Neural crest cell (in vitro differentiated cells): ENCODE data around the gene PRDM16. TPM values are rescaled to one million over a fixed set of nuclear protein-coding genes. Genes with fewer than 3 reads are reported as not detected.

Experiments used
- DNase-seq: peaks from one replicate; pipeline ENCODE4 v3.0.0; 2021; ENCODE audit warnings: low read depth, mixed read lengths, low spot score
- H3K27ac Mint-ChIP-seq: one replicate; pipeline ENCODE4 v1.8.0; 2021; ENCODE audit warnings: mild to moderate bottlenecking, mixed read lengths; ENCODE audit not compliant: unreplicated experiment
- H3K27me3 Mint-ChIP-seq: 2 replicates; pipeline ENCODE4 v1.8.0; 2021; ENCODE audit warnings: low read depth, mild to moderate bottlenecking, mixed read lengths
- H3K36me3 Mint-ChIP-seq: 2 replicates; pipeline ENCODE4 v1.8.0; 2021; ENCODE audit warnings: low read depth, mild to moderate bottlenecking, mixed read lengths
- H3K4me1 Mint-ChIP-seq: 2 replicates; pipeline ENCODE4 v1.8.0; 2021; ENCODE audit warnings: mixed read lengths
- H3K4me3 Mint-ChIP-seq: one replicate; pipeline ENCODE4 v1.8.0; 2021; ENCODE audit warnings: mild to moderate bottlenecking, mixed read lengths
- H3K9me3 Mint-ChIP-seq: 2 replicates; pipeline ENCODE4 v1.8.0; 2021; ENCODE audit warnings: mixed read lengths
- total RNA-seq: library from RNA; stranded (reverse); gene quantifications from 2 replicates; pipeline ENCODE4 v1.2.1, GENCODE V29; 2021
- TF ChIP-seq, protein P1 (sequence below): fragments of 200-600 bp; sonication (generic); conservative IDR thresholded peaks from 2 replicates; pipeline ENCODE4 v1.5.0; 2021; ENCODE audit warnings: antibody characterized with exemption, mild to moderate bottlenecking

The PRDM16 gene
- total RNA-seq, 1 donor from 2014 or later: 11.7 TPM

DNA sequence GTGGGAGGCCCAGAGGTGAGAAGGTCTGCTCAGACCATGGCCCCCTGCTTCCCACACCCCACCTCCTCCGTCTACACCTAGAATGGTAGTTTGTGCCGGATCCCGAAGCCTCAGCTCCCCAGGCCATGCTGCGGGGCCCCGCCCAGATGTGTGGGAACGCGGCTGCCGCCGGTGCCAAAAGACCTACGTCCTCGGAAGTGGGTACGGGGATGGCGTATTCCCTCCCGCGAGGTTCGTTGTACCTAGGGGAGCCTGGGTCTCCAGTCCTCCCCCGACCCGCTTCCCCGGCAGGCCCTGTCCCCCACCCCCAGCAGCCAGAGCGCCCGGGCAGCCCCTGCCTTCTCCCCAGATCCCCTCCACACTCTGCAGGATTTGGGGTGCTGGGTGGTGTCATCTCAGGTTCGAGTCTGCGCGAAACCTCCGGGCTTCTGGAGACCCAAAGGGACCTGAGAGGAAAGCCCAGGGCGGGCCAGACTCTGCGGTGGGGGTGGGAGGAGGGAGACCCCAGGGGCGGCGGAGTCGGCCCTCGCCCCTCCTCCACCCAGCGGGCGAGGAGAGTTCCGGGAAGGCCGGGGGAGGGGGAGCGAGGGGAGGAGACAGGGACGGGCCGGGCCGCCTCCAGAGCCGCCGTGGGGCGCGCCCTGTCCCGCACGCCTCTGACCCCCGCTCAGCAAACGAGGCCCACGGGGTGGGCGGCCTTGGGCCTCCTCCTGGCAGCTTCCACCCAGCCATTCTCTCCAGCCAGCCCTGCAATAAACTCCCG is 6.2 kb upstream of the PRDM16 start:
- Mint-ChIP-seq H3K9me3 (no peaks in the 10 kb centered on the region), H3K4me1 (no peaks in the 10 kb centered on the region), H3K27me3 (peaks cover 97% of the 10 kb centered on the region), H3K27ac (no peak overlapping the region), H3K36me3 (no peaks in the 10 kb centered on the region), H3K4me3 (no peak overlapping the region)
- no peak for DNase-seq
- TF ChIP-seq, protein P1, sequence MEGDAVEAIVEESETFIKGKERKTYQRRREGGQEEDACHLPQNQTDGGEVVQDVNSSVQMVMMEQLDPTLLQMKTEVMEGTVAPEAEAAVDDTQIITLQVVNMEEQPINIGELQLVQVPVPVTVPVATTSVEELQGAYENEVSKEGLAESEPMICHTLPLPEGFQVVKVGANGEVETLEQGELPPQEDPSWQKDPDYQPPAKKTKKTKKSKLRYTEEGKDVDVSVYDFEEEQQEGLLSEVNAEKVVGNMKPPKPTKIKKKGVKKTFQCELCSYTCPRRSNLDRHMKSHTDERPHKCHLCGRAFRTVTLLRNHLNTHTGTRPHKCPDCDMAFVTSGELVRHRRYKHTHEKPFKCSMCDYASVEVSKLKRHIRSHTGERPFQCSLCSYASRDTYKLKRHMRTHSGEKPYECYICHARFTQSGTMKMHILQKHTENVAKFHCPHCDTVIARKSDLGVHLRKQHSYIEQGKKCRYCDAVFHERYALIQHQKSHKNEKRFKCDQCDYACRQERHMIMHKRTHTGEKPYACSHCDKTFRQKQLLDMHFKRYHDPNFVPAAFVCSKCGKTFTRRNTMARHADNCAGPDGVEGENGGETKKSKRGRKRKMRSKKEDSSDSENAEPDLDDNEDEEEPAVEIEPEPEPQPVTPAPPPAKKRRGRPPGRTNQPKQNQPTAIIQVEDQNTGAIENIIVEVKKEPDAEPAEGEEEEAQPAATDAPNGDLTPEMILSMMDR: no peak

DNA sequence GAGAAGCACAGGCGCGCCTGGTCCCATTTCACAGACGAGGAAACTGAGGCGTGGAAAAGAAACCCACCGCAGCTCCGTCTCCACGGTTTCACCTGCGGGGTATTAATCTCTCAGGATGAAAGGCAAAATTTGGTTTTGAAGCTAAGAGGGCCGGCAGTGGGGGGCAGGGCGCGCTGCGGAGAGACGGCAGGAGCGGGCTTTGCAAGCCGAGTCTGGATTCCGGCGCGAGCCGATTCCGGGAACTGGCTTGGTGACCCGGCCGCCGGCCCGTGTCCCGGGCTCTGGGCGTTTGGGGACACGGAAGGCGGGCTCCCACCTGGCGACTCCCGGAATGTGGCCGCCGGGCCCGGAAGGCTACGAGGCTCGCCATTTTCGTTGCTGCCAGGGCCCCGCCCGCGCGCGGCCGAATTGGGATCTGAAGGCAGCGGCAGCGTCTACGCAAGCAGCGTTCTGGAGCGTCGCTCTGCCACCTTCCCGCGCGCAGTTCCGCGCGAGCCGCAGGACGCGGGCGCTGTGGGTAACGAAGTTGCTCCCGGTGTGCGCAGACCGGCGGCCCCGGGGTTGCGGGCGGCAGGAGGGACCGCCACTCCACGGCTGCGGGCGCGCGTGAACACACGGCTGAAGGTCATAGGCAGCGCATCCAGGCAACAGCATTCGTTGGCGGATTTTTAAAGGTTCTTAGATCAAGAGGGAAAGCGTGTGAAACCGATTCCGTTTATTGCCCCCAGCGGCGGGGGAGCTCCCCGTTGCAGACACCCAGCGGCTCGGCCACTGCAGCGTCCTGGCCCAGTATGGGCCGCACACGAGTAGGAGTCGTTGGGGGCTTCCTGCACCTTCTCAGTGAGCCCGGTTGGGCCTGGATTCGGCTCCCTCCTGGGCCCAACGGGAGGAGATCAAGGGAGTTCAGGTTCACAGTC is 5.4 kb upstream of the PRDM16 start:
- TF ChIP-seq, protein P1: no peak
- H3K4me3 Mint-ChIP-seq: no peak overlapping the region
- no peaks in the 10 kb centered on the region for H3K36me3 Mint-ChIP-seq
- H3K4me1 Mint-ChIP-seq: no peaks in the 10 kb centered on the region
- DNase-seq: no peak
- H3K9me3 Mint-ChIP-seq: no peaks in the 10 kb centered on the region
- peaks cover 93% of the 10 kb centered on the region for H3K27me3 Mint-ChIP-seq
- H3K27ac Mint-ChIP-seq: no peak overlapping the region

DNA sequence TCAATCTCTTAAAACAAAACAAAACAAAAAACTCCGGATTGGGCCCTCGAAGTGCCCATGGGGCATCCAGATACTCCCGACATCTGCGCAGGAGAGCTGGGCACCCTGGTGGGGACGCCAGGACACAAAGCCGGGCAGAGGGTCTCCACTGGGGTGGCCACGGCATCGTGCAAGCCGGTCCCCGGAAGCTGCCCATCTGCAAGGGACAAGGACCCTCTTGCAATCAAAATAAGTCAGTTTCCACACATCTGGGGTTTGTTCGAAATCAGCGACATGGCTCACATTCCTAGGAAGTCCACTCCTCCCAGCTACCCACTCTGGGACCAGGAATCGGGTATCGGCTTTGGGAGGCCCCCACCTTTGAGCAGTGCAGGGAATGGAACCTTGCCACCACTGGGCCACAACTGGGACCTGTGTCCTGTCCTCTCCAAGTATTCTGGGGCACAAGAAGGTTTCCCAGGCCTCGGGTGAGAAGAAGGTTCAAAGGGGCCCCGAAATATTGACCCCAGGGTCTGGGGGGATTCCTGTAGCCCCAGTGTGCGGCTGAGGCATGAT is 4.6 kb upstream of the PRDM16 start:
- no peak overlapping the region for H3K4me3 Mint-ChIP-seq
- peaks cover 91% of the 10 kb centered on the region for H3K27me3 Mint-ChIP-seq
- DNase-seq: no peak
- no peaks in the 10 kb centered on the region for H3K9me3 Mint-ChIP-seq
- peaks cover 4% of the 10 kb centered on the region for H3K4me1 Mint-ChIP-seq
- no peak overlapping the region for H3K27ac Mint-ChIP-seq
- TF ChIP-seq, protein P1: no peak
- no peaks in the 10 kb centered on the region for H3K36me3 Mint-ChIP-seq

DNA sequence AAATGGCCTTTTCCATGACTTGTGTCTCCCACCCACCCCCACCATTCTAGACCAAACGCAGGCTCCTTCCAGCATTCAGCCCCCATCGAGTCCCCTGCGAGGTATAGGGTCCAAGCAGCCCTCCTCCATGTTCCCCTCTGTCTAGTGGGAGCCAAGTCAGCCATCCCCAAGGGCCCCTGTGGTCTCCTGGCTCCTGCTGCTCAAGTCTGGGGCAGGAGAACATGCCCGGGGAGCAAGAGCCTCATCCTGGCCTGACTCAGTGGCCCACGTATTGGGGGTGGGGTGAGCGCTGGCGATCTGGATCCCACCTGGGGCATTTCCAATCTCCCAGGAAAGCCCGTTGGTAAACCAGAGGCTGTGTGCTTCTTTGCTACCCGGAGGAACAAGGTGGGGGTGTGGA is 4.1 kb upstream of the PRDM16 start:
- Mint-ChIP-seq H3K27ac (no peak overlapping the region), H3K4me1 (peaks cover 4% of the 10 kb centered on the region), H3K36me3 (no peaks in the 10 kb centered on the region), H3K27me3 (peaks cover 89% of the 10 kb centered on the region), H3K9me3 (no peaks in the 10 kb centered on the region), H3K4me3 (peak overlapping the region; percentile 64)
- no peak for DNase-seq
- TF ChIP-seq, protein P1: no peak

DNA sequence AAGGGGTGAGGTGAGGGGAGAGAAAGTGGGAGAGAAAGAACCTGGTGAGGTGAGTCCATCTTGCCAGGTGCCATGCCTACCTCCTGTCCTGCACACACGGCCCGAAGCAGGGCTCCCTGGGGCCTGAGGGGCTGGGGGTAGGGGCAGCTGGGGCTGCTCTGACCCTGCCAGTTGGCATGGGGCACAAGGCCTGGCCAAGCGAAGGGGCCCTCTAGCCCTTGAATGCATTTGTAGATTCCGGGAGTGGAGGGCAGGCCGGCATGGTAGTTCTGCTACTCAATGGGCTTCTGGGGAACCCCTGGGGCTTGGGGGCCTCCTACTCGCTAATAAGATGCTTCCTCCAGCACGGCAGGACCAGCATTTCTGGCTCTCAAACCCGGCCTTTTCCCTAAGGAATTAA is 3.6 kb upstream of the PRDM16 start:
- H3K4me1 Mint-ChIP-seq: peaks cover 4% of the 10 kb centered on the region
- DNase-seq: no peak
- H3K36me3 Mint-ChIP-seq: no peaks in the 10 kb centered on the region
- TF ChIP-seq, protein P1: no peak
- no peak overlapping the region for H3K27ac Mint-ChIP-seq
- H3K4me3 Mint-ChIP-seq: peak overlapping the region; percentile 64
- peaks cover 84% of the 10 kb centered on the region for H3K27me3 Mint-ChIP-seq
- H3K9me3 Mint-ChIP-seq: no peaks in the 10 kb centered on the region
